ENCODE measurements around the gene GCNT1. TPM values are rescaled to one million over a fixed set of nuclear protein-coding genes. Genes with fewer than 3 reads are reported as not detected.

GCNT1 gene
- total RNA-seq, 2 experiments from 2014 or later: 18.2 to 38.4 TPM

DNA sequence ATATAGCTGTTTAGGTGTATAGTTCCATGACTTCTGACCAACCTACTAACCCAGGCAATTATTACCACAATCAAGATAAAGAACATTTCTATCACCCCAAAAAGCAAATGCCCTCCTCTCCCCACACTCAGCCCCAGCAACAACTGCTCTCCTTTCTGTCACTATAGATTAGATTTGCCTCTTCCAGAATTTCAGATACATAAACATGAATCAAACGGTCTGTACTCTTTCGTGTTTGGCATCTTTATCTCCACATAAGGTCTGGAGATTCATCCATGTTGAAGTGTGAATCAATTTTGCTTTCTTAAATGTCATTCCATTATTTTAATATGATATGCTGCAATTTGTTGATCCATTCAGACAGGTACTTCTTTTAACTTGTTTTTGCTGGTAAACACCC lies 10.5 kb upstream of the GCNT1 start:
- no peak for TF ChIP-seq CTCF (conservative IDR thresholded peaks at IDR 0.05; ENCODE audit: low read length)
- no peak for TF ChIP-seq EZH2phosphoT487 (IDR thresholded peaks at IDR 0.05; ENCODE audit: borderline replicate concordance, low read depth, low read length)
- peaks cover 4% of the 10 kb centered on the region for H3K4me1 ChIP-seq (ENCODE audit: insufficient read depth, low read length, poor library complexity, severe bottlenecking)
- H3K79me2 ChIP-seq (ENCODE audit: insufficient read depth, low read depth, low read length): no peaks in the 10 kb centered on the region
- no peaks in the 10 kb centered on the region for H3K9me2 ChIP-seq (ENCODE audit: insufficient read depth, low read length)
- no peak overlapping the region for H2AFZ ChIP-seq (ENCODE audit: low read length)
- no peak overlapping the region for H3K4me3 ChIP-seq (ENCODE audit: low read depth, low read length, poor library complexity, severe bottlenecking)
- no TSS peak for BruUV-seq (replicated peaks)
- no peak for DNase-seq (ENCODE audit: low spot score)
- no peak overlapping the region for H3K4me2 ChIP-seq (ENCODE audit: low read length)
- intact Hi-C loops (cut with micrococcal nuclease; ENCODE audit: unreplicated experiment): no loop called here
- H3K9me3 ChIP-seq (ENCODE audit: low read length): no peaks in the 10 kb centered on the region
- no peaks in the 10 kb centered on the region for H3K36me3 ChIP-seq (ENCODE audit: insufficient read depth, low read length)
- POLR2A ChIA-PET: interaction anchor here (1.9 kb wide), 1 partner anchor 26 kb away, joined by 5 read pairs; no protein-coding TSS in a partner anchor
- H4K20me1 ChIP-seq (ENCODE audit: insufficient read depth, low read length): no peaks in the 10 kb centered on the region
- CTCF ChIA-PET (ENCODE audit: unreplicated experiment): interaction anchor here (0.6 to 1.1 kb wide), 2 partner anchors 19 to 46 kb away, joined by 3 read pairs; no protein-coding TSS in a partner anchor
- no peak overlapping the region for H3K27ac ChIP-seq (ENCODE audit: low read depth, low read length, poor library complexity, severe bottlenecking)

DNA sequence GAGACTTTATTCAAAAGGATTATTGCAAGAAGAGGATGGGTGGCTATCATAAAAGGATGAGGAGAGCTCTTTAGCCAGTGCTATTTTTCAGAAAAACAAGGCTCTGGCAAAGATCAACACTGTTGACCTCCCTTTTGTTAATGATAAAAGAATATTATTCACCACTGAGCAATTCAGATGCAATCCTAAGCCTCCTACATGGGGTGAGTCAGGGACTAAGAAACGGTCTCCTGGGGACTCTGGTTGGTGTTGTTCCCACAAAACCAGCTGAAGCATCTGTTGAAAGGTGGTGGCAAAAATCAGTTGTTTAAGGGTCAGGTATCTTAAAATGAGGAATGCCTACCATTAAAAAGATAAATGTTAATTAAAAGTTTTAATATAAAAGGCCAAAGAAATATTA lies 7.7 kb upstream of the GCNT1 start:
- H3K9me2 ChIP-seq (ENCODE audit: insufficient read depth, low read length): no peaks in the 10 kb centered on the region
- ChIA-PET POLR2A (interaction anchor here (0.8 to 1.6 kb wide), 4 partner anchors 11 to 249 kb away, joined by 3 to 7 read pairs (median 4); no protein-coding TSS in a partner anchor), CTCF (ENCODE audit: unreplicated experiment) (no interaction called here)
- H3K4me1 ChIP-seq (ENCODE audit: insufficient read depth, low read length, poor library complexity, severe bottlenecking): peaks cover 9% of the 10 kb centered on the region
- no peaks in the 10 kb centered on the region for H4K20me1 ChIP-seq (ENCODE audit: insufficient read depth, low read length)
- no peaks in the 10 kb centered on the region for H3K9me3 ChIP-seq (ENCODE audit: low read length)
- no TSS peak for BruUV-seq (replicated peaks)
- intact Hi-C loops (cut with micrococcal nuclease; ENCODE audit: unreplicated experiment): no loop called here
- no peak overlapping the region for H3K27ac ChIP-seq (ENCODE audit: low read depth, low read length, poor library complexity, severe bottlenecking)
- no peak for TF ChIP-seq CTCF (conservative IDR thresholded peaks at IDR 0.05; ENCODE audit: low read length)
- no peak for TF ChIP-seq EZH2phosphoT487 (IDR thresholded peaks at IDR 0.05; ENCODE audit: borderline replicate concordance, low read depth, low read length)
- no peak for DNase-seq (ENCODE audit: low spot score)
- no peaks in the 10 kb centered on the region for H3K79me2 ChIP-seq (ENCODE audit: insufficient read depth, low read depth, low read length)
- no peak overlapping the region for H3K4me2 ChIP-seq (ENCODE audit: low read length)
- no peak overlapping the region for H3K4me3 ChIP-seq (ENCODE audit: low read depth, low read length, poor library complexity, severe bottlenecking)
- no peaks in the 10 kb centered on the region for H3K36me3 ChIP-seq (ENCODE audit: insufficient read depth, low read length)
- H2AFZ ChIP-seq (ENCODE audit: low read length): no peak overlapping the region

DNA sequence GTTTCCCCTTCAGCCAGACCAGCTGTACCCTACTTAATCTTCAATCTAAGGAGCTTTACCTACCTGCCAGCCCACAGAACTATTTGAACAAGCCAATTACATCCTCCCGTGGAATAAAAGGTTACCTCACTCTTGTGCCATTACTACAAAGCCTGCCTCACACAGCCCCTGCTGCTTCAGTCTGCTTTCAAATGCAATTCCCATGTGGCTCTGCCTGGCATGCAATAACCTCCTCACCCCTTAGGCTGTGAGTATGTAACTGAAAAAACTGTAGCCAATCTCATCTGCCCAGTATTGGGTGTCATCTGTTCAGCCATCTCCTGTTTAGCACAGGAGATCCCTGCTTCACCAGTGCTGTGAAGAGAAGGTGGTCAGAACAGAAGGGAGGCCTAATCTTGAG lies 6.1 kb upstream of the GCNT1 start:
- intact Hi-C loops (cut with micrococcal nuclease; ENCODE audit: unreplicated experiment): no loop called here
- POLR2A ChIA-PET: interaction anchor here (0.6 to 1.4 kb wide), 2 partner anchors 9 to 39 kb away, joined by 4 to 7 read pairs; no protein-coding TSS in a partner anchor

More for the DNA sequence above, 6.1 kb upstream of the GCNT1 start:
- peaks cover 14% of the 10 kb centered on the region for H3K4me1 ChIP-seq (ENCODE audit: insufficient read depth, low read length, poor library complexity, severe bottlenecking)
- no peak overlapping the region for H2AFZ ChIP-seq (ENCODE audit: low read length)
- no TSS peak for BruUV-seq (replicated peaks)
- no peaks in the 10 kb centered on the region for H4K20me1 ChIP-seq (ENCODE audit: insufficient read depth, low read length)
- no peaks in the 10 kb centered on the region for H3K9me2 ChIP-seq (ENCODE audit: insufficient read depth, low read length)
- no peak overlapping the region for H3K27ac ChIP-seq (ENCODE audit: low read depth, low read length, poor library complexity, severe bottlenecking)
- no peak overlapping the region for H3K4me2 ChIP-seq (ENCODE audit: low read length)
- TF ChIP-seq EZH2phosphoT487 (IDR thresholded peaks at IDR 0.05; ENCODE audit: borderline replicate concordance, low read depth, low read length): no peak
- no peak for TF ChIP-seq CTCF (conservative IDR thresholded peaks at IDR 0.05; ENCODE audit: low read length)
- DNase-seq (ENCODE audit: low spot score): no peak
- CTCF ChIA-PET (ENCODE audit: unreplicated experiment): no interaction called here
- H3K4me3 ChIP-seq (ENCODE audit: low read depth, low read length, poor library complexity, severe bottlenecking): no peak overlapping the region
- no peaks in the 10 kb centered on the region for H3K36me3 ChIP-seq (ENCODE audit: insufficient read depth, low read length)
- no peaks in the 10 kb centered on the region for H3K79me2 ChIP-seq (ENCODE audit: insufficient read depth, low read depth, low read length)
- no peaks in the 10 kb centered on the region for H3K9me3 ChIP-seq (ENCODE audit: low read length)
